IPS-11a (cell line): ENCODE data around the gene GABBR2.

ENCODE experiments used
- H3K4me3 ChIP-seq: one replicate; pipeline ENCODE4 v1.5.1; 2013; ENCODE audit warnings: low read depth, low read length, control low read depth

GABBR2 gene

DNA sequence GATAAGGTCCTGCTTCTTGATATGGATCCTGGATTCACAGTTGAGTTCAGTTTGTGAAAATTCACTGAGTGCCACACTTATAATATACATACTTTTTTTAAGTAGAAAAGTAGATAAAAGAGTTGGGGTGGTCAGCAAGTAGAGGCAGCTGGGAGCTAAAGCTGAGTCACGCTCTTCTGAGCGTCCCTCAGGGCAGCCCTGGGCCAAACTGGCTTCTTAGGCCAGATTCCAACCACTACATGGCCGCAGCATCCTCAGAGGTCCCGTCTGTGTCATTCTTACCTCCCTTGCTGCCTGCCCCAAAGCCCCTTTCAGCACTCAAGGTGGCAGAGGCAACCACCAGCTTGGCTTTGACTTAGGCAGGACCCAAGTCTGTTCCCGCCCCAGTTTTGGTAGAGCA, 329.9 kb downstream of the GABBR2 start:
- H3K4me3 ChIP-seq: no peak overlapping the region

DNA sequence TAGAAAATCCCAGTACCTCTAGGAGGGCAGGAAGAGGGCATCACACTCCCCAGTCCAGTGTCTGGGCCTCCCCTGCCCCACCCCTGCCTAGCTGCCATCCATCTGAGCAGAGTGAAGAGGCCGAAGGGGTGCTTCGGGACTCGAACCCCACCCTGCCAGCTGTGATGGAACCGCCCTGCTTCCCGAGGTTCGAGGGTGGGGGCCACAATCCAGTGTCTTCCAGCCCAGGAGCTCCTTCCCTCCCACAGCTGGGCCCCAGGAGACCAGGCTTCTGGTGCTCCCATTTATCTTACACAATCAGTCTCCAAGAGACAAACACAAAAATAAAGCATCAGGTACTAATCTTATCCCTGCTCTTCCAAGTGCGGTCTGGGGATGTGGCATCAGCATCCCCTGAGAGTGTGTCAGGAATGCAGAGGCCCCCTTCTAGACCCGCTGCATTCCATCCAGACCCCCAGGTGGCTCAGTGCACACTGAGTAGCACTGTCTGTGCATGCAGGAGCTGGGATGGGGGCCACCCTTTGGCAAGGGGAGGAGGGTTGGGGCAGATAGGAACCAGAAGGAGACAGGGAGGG, 330.4 kb downstream of the GABBR2 start:
- H3K4me3 ChIP-seq: no peak overlapping the region

DNA sequence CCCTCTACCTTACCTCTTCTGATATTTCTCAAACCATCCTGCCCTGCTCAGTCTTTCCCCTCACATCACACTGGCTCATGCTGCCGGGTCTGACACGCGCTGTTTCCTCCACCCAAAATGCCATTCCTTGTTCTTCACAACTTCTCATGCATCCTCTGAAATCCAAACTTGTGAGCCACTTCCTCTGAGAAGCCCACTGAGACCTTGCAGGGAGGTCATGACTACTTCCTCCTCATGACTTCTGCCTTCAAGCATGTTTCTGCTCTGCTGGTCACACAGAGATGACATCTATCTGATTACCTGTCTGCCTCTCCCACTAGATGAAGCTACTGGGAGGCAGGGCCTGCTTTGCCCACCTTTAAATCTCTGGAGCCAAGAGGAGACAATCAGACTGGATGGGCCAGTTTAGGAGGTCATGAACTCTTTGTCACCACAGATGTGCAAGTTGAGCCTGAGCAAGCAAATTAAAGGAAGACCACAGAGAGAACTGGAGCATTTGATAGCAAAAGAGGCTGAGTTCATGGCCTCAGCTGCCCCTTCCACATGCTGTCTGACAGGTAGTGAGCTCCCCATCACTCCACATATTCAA, 333.5 kb downstream of the GABBR2 start:
- H3K4me3 ChIP-seq: no peak overlapping the region

DNA sequence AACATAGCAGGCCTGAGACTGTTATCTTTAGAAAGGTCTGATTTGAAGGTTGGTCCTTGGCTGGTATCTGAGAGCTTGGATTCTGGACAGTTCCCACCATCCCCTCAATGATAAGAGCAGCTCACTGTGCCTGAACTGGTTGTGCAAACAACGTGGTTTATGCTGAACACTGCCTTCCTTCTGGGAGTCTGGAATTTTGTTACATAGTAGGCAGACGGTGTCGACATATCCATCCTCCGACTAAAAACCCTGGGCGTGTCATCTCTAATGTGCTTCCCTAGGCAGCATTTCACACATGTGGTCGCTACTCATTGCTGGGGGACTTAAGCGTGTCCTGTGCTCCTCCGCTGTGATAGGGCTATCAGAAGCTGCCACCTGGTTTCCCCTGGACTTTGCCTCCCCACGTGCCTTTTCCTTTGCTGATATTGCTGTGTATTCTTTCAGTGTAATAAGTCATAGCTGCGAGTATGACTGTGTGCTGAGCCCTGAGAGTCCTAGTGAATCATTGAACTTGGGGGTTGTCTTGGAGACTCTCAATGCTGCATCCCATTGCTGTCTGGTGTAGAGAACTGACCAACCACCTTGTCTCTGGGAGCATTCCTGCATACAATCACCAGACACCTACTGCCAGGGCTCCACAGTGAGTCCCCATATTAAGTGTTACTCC, 334.2 kb downstream of the GABBR2 start:
- no peak overlapping the region for H3K4me3 ChIP-seq

DNA sequence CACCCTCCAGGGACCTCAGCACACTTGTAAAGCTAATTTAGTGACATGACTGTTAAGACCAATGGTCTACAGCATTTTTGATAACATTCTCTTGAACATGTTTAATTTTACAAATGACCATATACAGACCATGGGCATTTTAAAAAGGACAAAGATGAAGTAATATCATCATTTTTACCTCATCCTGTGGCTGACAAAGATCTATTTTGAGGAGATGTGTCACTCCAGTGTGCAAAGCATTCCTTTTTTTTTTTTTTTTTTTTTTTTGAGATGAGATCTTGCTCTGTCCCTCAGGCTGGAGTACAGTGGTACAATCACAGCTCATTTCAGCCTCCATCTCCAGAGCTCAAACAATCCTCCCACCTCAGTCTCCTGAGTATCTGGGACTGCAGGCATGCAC, 335.1 kb downstream of the GABBR2 start:
- H3K4me3 ChIP-seq: no peak overlapping the region

DNA sequence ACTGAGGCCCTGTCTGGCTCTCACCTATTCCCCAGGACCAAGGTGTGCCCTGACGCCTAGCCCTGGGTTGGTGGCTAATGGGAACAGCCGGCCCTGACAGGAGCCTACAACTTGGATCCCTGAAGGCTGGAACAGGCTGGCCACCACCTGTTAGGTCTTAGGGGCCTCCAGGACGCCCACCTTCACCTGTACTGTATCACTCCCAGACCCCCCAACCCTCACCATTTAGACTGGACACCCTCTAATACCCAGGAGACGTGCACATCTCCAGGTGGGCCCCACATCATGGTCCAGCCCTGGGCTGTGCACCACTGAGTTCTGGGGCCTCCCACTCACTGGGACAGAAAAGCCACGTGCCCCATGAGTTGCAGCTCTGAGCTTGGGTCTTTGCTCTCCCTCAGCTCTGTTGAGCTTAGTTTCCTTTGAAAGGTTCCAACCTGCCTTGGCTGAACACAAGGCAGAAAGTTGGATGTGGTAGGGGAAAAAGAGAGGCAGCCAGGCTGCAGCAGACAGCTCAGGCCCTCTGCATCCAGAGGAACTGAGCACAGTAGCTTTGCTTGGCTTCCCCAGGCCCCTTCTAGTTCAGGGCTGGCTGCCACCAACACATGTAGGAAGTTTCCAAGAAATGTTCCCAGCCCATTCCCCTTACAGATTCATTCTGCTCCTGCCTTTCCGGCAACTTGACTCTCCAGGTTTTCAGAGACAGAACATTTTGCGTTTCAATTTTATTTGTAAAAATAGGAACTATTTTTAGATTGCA, 336.5 kb downstream of the GABBR2 start:
- no peak overlapping the region for H3K4me3 ChIP-seq

DNA sequence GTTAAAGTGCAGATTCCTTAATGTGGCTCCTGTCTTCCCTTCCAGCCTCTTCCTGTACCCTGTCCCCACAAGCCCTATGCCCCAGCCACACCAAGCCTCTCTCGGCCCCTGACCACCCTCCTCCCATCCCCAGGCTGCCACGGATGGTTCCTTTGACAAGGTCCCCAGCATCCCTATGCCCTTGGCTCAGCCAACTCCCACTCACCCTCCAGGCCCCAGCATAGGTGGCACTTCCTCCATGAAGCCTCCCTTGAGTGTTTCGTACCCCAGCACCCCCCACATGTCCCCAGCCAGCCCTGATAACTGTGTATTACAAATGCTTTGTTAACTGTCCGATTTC, 337.8 kb downstream of the GABBR2 start:
- H3K4me3 ChIP-seq: no peak overlapping the region

DNA sequence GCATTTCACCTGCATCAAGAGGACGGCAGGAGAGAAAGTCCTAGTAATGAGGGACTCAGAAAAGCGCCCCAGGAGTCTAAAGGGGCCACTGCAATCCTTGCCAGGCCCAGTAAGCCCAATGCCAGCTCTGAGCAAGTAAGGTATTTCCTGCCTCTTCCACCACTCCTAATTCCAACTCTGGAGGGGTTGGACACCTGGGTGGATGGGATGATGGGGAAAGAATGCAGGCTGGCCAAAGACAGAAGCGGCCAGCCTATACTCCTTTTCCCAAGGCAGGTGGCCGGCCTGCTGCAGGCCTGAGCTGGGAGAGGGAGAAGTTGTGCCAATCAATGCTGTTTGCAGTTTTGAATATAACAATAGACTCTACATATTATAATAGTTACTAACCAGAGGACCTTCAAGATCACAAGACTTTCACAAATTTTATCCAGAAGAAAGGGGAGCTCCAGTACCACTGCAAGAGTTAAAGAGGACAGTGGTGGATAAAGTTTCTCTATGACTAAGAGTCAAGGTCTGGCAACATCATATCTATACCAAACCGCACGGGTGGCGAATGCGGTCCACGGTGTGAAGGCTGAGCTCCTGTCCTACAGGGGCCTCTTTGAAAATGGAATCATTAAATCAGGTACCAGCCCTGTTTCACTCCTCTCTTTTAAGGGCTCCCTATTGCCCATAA, 338.3 kb downstream of the GABBR2 start:
- H3K4me3 ChIP-seq: no peak overlapping the region

DNA sequence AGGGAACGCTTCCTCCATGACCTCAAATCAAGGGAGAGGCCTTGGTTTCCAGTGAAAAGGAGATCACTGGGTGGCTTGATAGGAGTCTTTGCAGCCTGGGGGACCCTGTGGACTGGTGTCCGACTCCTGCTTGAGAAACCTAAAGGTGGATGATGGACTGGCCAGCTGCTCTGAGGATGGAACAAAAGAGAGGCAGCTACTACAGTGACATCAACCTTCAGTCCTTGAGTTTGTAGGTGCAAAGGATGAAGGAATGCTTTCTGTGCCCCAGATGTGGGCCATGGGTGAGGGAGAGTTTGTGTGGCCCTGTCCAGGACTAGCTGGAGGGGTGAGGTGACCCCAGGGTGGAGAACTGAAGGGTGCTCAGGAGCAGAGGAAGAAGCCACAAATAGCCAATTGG, 338.8 kb downstream of the GABBR2 start:
- H3K4me3 ChIP-seq: no peak overlapping the region

DNA sequence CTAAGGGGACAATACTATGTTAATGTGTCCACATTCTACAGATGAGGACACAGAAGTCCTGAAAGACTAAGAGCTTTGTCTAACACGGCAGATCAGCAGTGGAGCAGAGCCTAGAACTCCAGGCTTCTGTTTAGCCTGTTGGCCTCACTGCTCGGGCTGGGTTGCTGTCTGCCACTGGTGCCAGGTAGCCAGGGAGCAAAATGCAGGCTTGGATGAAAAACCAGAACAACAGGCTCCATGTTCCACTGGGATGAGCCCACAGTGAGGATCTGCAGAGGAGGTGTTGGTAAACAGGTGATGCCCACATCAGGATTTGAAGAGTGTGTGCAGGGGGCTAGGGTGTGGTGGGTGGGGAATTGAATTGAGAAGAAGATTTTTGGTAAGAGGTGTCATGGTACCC, 339.3 kb downstream of the GABBR2 start:
- no peak overlapping the region for H3K4me3 ChIP-seq

DNA sequence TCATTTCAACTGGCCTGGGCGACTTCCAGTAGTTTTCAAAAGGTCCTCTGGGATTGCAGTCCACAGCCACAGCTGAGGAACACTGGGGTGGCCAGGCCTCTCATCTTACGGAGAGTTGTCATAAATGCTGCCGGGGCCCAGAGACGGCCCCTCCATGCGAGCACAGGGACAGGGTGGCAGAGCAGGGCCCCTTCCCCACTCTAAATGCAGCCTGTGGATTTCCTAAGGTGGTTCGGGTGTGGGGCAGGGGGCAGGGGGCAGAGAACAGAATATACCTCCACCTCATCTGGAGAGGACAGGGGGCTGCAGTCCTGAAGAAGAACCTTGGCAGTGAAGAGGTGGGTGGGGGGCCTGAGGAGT, 339.7 kb downstream of the GABBR2 start:
- no peak overlapping the region for H3K4me3 ChIP-seq

DNA sequence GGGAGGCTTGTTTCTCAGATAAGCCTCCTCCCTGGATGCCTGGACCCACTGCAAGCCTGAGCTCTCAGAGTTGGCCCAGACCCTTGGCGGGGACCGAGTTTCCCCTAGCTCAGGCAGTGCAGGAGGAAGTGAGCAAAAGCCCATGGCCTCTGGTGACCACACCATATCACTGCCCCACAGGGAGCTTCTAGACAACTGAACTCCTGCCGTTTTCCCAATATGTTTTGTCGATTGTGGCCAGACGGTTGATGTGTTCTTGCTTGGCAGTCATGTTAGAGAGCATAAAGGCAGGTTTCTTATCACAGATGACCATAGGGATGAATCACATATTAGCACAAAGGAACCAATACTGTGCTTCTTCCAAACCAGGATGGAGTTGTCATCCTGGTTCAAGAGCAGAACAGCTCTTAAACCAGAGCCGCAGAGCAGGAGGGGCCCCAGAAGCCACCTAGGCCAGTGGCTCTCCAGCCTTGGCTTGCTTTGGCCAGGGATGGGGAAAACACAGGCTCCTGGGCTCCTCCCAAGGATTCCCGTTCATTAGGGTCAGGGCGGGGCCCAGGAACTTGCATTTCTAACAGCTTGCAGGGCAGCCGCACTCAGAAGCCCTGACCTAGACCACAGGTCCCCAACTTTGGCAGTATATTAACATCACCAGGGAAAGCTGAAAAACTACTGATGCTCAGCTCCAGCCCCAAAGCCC, 340.2 kb downstream of the GABBR2 start:
- no peak overlapping the region for H3K4me3 ChIP-seq

DNA sequence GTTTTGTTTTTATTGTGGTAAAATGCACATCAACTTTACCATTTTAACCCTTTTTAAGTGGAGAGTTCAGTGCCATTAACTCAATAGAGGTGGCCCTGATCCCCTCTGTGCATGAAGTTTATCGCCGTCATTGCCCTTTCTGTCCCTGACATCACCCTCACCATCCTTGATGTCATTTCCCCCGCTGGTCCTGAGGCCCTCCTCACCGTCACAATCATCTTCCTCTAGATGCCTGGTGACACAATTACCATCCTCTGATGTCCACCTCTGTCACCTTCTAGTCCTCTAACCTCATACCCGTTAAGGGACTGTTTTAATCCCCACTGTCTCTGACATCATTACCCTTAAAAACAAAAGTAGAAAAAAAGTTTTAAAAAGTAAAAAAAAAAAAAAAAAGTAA, 340.8 kb downstream of the GABBR2 start:
- no peak overlapping the region for H3K4me3 ChIP-seq

DNA sequence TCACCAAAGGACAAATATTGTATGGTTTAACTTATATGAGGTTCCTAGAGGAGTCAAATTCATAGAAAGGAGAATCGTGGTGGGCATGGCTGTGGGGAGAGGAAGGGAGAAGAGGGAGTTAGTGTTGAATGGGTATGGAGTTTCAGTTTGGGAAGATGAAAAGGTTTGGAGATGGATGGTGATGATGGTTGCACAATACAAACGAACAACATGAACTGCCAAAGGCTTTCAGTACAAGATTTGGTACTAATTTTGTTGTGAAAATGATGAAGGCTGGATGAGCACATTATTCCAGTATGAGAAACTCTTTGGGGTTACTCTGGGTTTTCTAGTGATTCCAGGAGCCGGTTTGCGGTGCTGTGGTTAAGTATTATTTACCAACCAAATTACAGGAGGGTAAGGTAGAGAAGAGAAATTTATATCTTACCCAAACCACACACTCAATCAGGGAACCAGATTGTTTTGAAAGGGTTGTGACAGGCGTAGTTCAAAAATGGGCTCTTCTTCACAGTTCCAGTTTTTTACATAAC, 341.3 kb downstream of the GABBR2 start:
- H3K4me3 ChIP-seq: no peak overlapping the region

DNA sequence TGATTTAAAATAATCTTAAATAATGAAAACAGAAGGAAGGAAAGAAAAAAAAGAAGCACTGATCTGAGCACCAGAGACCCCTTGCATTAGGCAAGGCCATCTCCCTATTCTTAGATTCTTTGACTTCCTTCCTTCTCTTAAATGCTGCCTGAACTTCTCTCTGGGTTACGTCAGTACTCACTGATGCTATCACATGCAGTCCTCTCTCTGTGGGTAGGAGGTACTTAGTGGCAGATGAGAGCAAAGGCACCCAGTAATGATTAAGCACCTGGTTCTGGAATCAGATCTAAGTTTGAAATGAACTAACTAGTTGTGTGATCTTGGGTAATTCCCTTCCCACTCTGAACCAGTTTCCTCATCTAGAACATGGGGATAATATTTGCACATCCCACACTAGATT, 343.0 kb downstream of the GABBR2 start:
- H3K4me3 ChIP-seq: no peak overlapping the region

DNA sequence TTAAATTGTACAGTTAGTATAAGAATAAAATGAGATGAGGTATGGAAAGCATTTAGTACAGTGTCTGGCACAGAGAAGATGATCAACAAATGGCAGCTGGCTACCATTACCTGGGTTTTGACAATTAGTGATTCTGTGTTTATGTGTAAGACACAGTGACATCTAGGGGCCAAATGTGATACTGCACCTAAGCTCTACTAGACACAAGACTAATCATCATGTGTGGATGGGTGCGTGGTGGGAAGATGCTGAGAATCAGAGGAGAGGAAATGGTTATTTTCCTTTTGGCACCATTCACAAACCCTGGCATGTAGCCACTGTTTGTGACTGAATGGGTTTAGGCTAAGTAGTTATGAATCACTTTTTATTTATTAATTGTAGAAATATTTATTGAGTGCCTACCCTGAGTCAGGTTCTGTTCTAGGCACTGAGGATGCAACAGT, 343.5 kb downstream of the GABBR2 start:
- no peak overlapping the region for H3K4me3 ChIP-seq

DNA sequence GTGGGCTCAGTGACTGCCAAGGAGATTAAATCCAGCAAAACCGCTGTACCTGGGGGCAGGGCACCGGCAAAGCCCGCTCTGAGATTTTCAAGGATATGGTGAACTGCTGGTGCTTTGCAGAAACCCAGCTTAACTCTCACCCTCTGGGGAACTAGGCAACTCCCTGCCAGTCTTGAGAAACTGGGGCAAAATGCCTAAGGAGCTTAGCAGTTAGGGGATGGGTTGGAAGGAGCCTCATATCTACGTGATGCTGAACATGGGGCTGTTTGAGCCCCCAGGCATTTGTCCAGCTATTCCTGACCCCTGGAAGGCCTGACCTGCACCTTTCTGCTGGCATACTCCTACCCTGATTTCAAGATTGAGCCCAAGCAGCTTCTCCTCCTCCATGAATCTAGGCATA, 344.6 kb downstream of the GABBR2 start:
- H3K4me3 ChIP-seq: no peak overlapping the region

DNA sequence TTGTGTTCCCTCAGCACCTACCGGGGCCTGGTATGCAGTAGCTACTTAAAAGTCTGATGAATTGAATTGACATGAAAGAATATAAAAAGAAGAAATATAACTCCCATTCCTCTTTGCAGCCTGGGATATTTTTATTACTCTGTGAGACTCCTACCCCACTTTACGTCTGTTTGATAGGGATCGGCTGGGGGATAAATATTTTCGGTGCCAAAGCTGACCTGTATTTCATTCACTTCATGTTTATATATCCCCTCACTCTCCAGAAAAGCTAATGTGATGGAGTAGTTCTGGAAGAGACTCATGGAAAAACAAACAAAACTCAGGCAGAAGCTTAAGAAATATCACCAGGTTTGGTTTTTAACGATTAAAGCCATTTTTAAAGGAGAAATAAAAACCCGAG, 345.1 kb downstream of the GABBR2 start:
- H3K4me3 ChIP-seq: no peak overlapping the region

DNA sequence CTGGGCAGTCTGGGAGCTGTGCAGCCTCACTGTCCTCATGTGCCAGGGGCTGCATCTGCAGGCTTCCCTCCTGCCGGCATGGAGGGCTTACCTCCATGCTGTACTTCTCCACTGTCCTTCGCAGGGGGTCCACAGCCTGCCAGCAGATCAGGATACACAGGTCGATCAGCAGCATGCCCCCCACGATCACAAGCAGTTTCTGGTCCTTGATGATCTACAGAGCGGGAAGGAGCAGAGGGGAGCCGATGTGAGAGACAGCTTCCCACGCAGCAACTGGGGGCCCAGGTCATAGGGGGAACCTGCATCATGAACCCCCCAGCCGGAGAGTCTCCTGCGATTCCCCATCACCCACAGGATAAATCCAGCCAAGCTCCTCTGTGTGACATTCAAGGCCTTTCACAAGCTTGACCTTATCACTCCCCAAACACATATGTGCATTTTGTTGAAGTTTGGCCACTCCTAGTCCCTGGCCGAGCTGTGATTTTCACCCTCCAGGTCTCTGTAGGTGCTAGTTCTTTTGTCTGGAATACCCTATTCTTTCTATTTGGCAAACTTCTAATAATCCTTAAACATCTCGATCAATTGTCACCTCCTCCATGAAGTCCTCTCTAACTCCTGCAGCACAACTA, 346.0 kb downstream of the GABBR2 start:
- H3K4me3 ChIP-seq: no peak overlapping the region

DNA sequence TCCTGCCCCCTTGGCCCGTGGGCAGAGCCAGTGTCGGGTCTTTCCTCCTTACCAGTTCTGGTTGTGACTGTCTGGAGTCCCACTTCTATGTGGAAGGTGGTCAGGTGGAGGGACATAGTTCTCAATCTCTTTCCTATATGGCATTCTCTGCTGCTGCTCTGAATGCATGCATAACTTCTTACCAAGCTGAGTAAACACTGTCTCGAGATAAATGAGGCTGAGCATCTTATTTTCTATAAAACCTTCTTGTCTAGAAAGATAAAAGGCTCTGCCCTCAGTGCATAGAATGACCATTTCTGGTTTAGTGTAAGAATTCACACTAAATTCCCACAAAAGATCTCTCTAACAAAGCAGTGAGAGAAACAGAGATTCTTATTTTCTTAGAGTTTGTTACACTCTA, 347.1 kb downstream of the GABBR2 start:
- no peak overlapping the region for H3K4me3 ChIP-seq
